Breast epithelium (tissue), 4 donors: Measurements from ENCODE around the gene DOCK9. TPM values are rescaled to one million over a fixed set of nuclear protein-coding genes. Genes with fewer than 3 reads are reported as not detected.

Source experiments
- DNase-seq, 2 donors: peaks; one replicate each; pipeline ENCODE4 v3.0.0-alpha.2; 2019; ENCODE audit warnings: low spot score in 2 of 2
- H3K27ac ChIP-seq, 2 donors: fragments of 200-600 bp; sonication (generic) in 1 of 2; one replicate each; pipeline ENCODE4 v1.5.1; 2016 to 2019; ENCODE audit warnings: mild to moderate bottlenecking in 1 of 2
- H3K27me3 ChIP-seq, 2 donors: fragments of 200-600 bp; sonication (generic) in 1 of 2; one replicate each; pipeline versions ENCODE4 v1.5.1 to v1.6.0; 2017 to 2019; ENCODE audit warnings: control low read depth in 1 of 2, mild to moderate bottlenecking in 1 of 2
- H3K36me3 ChIP-seq: fragments of 200-600 bp; one replicate; pipeline ENCODE4 v1.5.1; 2019
- H3K4me1 ChIP-seq, 2 donors: fragments of 200-600 bp; sonication (generic); one replicate each; pipeline ENCODE4 v1.5.1; 2016 to 2019; ENCODE audit warnings: control low read depth in 1 of 2
- H3K4me3 ChIP-seq, 3 donors: fragments of 200-600 bp; sonication (generic); 1 replicate in 2 of 3; 2 replicates in 1 of 3; pipeline ENCODE4 v1.5.1; 2016 to 2019; ENCODE audit warnings: mild to moderate bottlenecking in 3 of 3, moderate library complexity in 2 of 3
- H3K9me3 ChIP-seq, 2 donors: fragments of 200-600 bp; sonication (generic) in 1 of 2; one replicate each; pipeline ENCODE4 v1.5.1; 2016 to 2019; ENCODE audit warnings: control low read depth in 1 of 2
- POLR2A ChIP-seq: fragments of 450-650 bp; IDR thresholded peaks from one replicate; pipeline ENCODE4 v1.6.1; 2016; ENCODE audit warnings: antibody characterized with exemption, mild to moderate bottlenecking, moderate library complexity
- POLR2AphosphoS5 ChIP-seq, 3 donors: sonication (generic); formaldehyde crosslinking; IDR thresholded peaks; one replicate each; pipeline ENCODE4 v1.6.1; 2017; ENCODE audit warnings: antibody characterized with exemption in 3 of 3
- intact Hi-C: fragments of 100-400 bp; cut with DNase I; formaldehyde crosslinking; loops from one replicate; pipeline ENCODE4 v1.15.1; 2023; ENCODE audit warnings: low total_unique reads
- total RNA-seq, 3 donors: library from RNA; depleted of rRNA; stranded (reverse); fragments of >200 nt; gene quantifications; one replicate each; pipeline ENCODE4 v1.1.0, GENCODE V29; 2016
- TF ChIP-seq, protein P1 (sequence below), 3 donors: fragments of 450-650 bp; IDR thresholded peaks; one replicate each; pipeline ENCODE4 v1.5.1; 2016 to 2017; ENCODE audit warnings: antibody characterized with exemption in 3 of 3, mild to moderate bottlenecking in 3 of 3, moderate library complexity in 3 of 3

DOCK9 gene
- 100 to 1,000 TPM in 1 of 3 donors, 10 to 100 TPM in 2; 85.5 to 155 (median 92.2) TPM for total RNA-seq

DNA sequence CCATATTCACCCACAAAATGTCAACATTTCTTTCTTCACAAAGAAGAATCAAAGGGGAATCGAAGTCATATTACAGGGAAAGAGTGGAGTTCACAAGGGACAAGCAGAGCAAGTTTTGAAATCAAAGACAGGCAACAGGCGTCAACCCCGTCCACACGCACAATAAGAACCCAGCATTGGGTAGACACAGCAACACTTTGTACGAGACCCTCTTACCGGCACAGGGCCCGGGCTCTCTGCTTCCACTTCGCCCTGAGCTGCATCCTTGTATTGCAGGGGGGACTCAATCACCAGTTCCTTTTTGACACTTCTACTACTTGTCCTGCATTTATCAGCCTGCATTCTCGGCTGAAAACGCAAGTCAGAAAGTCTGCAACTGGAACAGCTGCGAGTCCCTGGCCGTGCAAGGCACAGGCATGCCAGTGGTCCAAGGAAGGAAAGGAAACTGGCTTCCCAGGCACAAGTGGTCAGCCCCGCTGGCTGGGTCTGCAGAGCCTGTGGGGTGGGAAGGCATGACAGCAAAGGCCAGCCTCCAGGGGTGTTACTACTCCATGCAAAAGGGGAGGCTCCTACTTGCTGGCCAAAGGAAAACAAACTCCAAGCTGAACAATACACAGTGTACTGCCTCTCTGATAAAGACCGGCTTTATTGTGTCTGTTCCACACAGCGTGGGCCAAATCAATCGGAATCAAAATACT lies at the start of gene DOCK9:
DOCK9 (minus strand) TSS at position 497 of the 698 bp plus-strand sequence; CDS start at position 342, 155 bp downstream.
- no peaks in the 10 kb centered on the region for H3K36me3 ChIP-seq
- peak within 1 kb of the TSS; percentile 47 to 67 (median 50) for H3K4me3 ChIP-seq
- intact Hi-C loops = no loop called here
- H3K9me3 ChIP-seq = no peaks in the 10 kb centered on the region
- H3K27ac ChIP-seq = peak within 1 kb of the TSS; percentile 44 to 80
- DNase-seq = peak in 1 of 2 donors; percentile 60
- H3K4me1 ChIP-seq = peaks cover 3 to 10% of the 10 kb centered on the region in 2 donors
- TF ChIP-seq, protein P1, sequence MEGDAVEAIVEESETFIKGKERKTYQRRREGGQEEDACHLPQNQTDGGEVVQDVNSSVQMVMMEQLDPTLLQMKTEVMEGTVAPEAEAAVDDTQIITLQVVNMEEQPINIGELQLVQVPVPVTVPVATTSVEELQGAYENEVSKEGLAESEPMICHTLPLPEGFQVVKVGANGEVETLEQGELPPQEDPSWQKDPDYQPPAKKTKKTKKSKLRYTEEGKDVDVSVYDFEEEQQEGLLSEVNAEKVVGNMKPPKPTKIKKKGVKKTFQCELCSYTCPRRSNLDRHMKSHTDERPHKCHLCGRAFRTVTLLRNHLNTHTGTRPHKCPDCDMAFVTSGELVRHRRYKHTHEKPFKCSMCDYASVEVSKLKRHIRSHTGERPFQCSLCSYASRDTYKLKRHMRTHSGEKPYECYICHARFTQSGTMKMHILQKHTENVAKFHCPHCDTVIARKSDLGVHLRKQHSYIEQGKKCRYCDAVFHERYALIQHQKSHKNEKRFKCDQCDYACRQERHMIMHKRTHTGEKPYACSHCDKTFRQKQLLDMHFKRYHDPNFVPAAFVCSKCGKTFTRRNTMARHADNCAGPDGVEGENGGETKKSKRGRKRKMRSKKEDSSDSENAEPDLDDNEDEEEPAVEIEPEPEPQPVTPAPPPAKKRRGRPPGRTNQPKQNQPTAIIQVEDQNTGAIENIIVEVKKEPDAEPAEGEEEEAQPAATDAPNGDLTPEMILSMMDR (IDR thresholded peaks at IDR 0.05) = no peak
- TF ChIP-seq POLR2A (no peak), POLR2AphosphoS5 (IDR thresholded peaks at IDR 0.05) (peak in 1 of 3 donors; percentile 58)
- no peaks in the 10 kb centered on the region for H3K27me3 ChIP-seq

DNA sequence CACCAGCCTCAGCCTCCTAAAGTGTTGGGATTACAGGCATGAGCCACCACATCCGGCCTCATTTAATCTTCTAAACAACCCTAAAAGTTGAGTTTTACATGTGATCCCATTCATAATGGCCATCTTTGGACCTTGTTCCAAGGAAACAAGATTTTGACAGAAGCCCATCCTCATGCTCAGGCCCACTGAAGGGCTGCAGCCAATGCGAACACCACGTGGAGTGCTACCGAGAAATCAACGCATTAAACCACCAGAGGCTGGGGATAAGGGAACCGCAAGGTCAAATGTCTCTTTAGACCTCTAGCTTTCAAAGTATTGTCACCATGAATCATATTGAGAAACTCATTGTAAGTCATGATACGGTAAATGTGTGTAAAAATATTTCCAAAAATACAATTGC lies 49.4 kb upstream of the DOCK9 start:
- no peaks in the 10 kb centered on the region for H3K4me1 ChIP-seq
- no peaks in the 10 kb centered on the region for H3K36me3 ChIP-seq
- no peak for DNase-seq
- H3K27ac ChIP-seq = no peak overlapping the region
- intact Hi-C loops = no loop called here
- no peak for TF ChIP-seq POLR2A
- TF ChIP-seq, protein P1 (IDR thresholded peaks at IDR 0.05) = no peak
- TF ChIP-seq POLR2AphosphoS5 (IDR thresholded peaks at IDR 0.05) = no peak
- peaks cover 0 to 4% of the 10 kb centered on the region in 2 donors for H3K9me3 ChIP-seq
- H3K27me3 ChIP-seq = no peaks in the 10 kb centered on the region
- H3K4me3 ChIP-seq = no peak overlapping the region

GRCh38 chr13:99022941-99023340 lies 45.1 kb upstream of the DOCK9 start:
- DNase-seq = no peak
- TF ChIP-seq POLR2AphosphoS5 (IDR thresholded peaks at IDR 0.05) = no peak
- no peak overlapping the region for H3K27ac ChIP-seq
- no peak overlapping the region for H3K4me3 ChIP-seq
- no peaks in the 10 kb centered on the region for H3K27me3 ChIP-seq
- H3K36me3 ChIP-seq = no peaks in the 10 kb centered on the region
- H3K4me1 ChIP-seq = no peaks in the 10 kb centered on the region
- intact Hi-C loops = no loop called here
- H3K9me3 ChIP-seq = no peaks in the 10 kb centered on the region

DNA sequence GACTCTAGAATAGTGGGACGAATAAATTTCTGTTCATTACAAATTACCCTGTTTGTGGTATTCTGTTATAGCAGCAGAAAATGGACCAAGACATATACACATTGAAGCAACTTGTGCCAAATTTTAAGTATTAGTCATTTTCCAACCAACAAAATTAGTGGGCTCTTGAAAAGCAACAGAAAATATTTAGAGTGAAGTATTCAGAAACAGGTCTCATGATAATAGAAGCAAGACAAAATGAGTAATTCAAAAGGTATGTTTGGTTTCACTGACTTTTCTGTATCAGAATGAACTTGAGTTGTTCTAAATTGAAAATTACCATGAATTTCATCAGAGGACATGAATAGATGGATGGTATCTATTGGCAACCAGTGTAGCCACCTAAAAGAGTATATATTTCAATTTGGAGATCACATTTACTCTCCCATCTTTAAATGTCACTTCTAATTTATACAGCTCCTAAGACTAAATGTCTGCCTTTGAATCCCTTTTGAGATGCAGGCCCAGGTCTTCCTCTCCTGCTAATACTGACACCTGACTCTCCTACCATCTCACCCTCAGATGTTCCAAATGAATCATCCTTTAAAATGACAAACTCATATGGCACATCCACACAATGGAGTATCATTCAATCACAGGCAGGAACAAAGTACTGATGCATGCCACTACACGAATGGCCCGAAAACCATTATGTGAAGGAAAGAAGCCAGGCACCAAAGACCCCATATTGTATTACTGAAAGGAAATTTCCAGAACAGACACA lies 40.7 kb upstream of the DOCK9 start:
- Histone ChIP-seq H3K4me1 (no peaks in the 10 kb centered on the region), H3K27ac (no peak overlapping the region), H3K9me3 (no peaks in the 10 kb centered on the region), H3K36me3 (no peaks in the 10 kb centered on the region), H3K4me3 (no peak overlapping the region), H3K27me3 (no peaks in the 10 kb centered on the region)
- TF ChIP-seq POLR2AphosphoS5 (IDR thresholded peaks at IDR 0.05) (no peak), POLR2A (no peak)
- TF ChIP-seq, protein P1 (IDR thresholded peaks at IDR 0.05) = no peak
- intact Hi-C loops = no loop called here
- DNase-seq = no peak

DNA sequence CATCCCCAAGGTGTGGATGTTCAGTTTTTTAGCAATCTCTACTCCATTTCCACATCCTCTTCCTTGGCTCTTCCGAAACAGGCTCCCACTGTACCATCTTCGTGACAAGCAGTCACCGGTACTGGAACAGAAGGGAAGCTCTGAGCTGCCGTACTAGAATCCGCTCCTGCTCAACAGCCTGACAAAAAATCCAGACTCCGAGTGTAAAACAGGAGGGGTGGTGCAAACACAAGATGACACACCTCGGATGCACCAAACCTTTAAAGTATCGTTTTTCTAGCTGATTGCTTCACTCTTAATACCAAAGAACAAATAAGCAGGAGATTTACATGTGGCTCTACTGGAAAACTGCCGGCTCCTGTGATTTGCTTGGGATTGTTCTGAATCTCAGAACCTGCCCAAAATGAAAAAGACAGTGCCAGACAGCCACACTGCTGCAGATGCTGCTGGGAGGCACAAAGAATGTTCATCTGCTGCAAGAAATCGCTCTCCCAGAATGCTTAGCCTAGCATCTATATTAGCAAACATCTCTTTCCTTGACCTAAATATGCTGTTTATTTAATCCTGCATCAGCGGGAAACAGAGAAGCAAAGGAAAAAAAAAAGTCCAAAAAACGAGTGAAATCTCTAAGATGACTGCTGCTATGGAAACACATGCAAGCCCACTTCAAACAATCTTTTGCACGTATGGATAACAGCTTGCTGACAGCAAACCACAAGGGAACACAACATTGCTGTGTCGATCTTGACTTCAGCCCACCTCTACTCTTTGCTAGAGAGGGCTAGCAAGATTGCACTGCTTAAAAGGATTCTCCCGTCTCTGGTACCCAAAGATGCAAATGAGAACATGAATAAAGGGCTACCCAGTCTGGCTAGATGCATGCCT lies 38.0 kb upstream of the DOCK9 start:
- H3K36me3 ChIP-seq = no peaks in the 10 kb centered on the region
- no peak overlapping the region for H3K27ac ChIP-seq
- H3K4me3 ChIP-seq = no peak overlapping the region
- no peaks in the 10 kb centered on the region for H3K27me3 ChIP-seq
- intact Hi-C loops = no loop called here
- TF ChIP-seq, protein P1 (IDR thresholded peaks at IDR 0.05) = no peak
- TF ChIP-seq POLR2AphosphoS5 (IDR thresholded peaks at IDR 0.05) = no peak
- TF ChIP-seq POLR2A = no peak
- H3K4me1 ChIP-seq = no peaks in the 10 kb centered on the region
- DNase-seq = no peak
- no peaks in the 10 kb centered on the region for H3K9me3 ChIP-seq
